NCI-H2029 (cell line): Measurements from ENCODE around the gene ATP5ME.
"Not testable (repeated sequence)": the region's sequence is repeated elsewhere in the genome, so short reads cannot be mapped to it uniquely, and the experiment has no call there.

Experiments used
- DNase-seq: peaks from one replicate; lab custom pipeline; 2025; lab: John Stamatoyannopoulos, UW

ATP5ME gene

DNA sequence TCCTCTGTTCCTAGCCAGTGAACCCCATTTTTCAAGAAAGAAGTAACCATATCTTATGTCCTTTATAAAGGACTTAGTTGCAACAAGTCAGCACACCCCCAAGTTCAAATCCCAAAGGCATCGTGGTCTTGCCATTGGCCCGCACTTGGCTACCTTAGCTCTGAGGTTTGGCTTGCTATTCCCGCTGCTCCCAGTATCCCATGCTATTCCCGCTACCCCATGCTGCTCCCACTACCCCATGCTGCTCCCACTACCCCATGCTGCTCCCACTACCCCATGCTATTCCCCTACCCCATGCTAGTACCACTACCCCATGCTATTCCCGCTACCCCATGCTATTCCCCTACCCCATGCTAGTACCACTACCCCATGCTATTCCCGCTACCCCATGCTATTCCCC, 5.9 kb downstream of the ATP5ME start:
- not testable (repeated sequence) for DNase-seq

DNA sequence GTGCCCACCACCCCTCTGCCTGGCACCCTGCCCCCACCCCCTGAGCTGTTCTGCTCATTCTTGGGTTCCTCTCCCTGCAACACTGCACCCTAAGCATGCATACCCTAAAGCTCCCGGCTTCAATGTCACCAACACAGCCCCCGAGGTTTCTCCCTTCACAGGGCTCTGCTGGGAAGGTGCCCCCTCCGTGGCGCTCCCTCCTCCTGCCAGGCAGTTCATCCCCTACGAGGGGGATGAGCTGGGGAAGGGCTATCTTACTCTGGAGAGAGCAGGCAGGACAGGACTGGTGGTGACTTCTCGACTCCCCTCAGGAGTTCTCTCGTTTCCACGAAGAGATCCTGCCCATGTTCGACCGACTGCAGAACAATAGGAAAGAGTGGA, 6.5 kb downstream of the ATP5ME start:
- DNase-seq, result no peak

DNA sequence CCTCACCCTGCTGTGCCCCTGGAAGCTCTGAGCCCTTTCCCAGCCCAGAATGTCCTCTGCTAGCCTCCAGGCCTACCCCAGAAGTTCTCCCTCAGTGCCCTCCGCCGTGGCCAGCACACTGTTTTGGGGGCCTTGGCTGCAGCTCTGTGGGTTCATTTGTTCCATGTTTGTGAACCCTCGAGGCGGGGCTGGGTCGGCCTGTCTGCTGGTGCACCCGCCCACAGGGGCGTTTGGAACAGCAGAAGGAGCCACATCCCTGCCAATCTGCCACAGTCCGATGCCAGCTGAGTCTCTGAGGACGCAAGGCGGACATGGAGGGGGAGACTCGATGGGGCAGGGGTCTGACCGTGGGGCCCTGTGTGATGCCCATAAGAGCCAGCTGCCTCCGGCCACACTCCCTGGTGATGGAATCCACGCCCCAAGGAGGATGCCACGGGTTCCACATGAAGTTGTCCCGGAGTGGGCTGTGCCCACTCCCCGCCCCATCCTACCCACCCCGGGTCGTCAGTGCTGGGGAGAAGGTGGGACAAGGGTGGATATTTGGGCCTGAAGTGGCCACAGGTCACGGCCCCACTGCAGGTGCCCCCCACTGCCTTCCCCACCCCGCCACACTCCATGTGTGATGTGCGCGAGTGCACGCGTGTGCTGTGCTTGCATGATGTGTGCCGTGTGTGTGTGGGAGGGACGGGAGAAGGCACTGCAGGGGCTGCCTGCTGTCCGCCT, 7.1 kb downstream of the ATP5ME start:
- no peak for DNase-seq

- no peak for DNase-seq
These were observed 7.7 kb downstream of the ATP5ME start for GRCh38 chr4:666436-666810.

- no peak for DNase-seq
These were observed 8.2 kb downstream of the ATP5ME start for GRCh38 chr4:665751-666435.

- no peak for DNase-seq
These were observed 8.7 kb downstream of the ATP5ME start for GRCh38 chr4:665381-665750.

DNA sequence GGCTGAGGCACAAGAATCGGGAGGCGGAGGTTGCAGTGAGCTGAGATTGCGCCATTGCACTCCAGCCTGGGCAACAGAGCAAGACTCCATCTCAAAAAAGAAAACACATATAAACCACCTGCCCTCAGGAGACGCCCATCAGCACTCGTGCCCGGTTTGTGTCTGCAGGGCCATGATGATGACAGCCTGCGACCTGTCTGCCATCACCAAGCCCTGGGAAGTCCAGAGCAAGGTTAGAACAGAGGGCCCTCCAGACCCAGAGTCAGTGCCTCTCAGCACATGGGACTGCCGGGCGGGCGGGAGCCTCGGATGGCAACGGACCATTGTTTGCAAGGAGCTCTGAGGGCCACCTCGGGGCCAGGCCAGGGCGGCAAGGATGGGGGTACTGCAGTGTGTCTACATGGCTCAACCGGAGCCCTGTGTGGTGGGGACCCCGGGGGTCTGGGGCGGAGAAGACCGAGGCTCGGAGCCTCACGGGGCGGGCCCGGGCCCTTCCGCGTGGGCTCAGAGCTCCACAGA, 9.3 kb downstream of the ATP5ME start:
- DNase-seq, result no peak

DNA sequence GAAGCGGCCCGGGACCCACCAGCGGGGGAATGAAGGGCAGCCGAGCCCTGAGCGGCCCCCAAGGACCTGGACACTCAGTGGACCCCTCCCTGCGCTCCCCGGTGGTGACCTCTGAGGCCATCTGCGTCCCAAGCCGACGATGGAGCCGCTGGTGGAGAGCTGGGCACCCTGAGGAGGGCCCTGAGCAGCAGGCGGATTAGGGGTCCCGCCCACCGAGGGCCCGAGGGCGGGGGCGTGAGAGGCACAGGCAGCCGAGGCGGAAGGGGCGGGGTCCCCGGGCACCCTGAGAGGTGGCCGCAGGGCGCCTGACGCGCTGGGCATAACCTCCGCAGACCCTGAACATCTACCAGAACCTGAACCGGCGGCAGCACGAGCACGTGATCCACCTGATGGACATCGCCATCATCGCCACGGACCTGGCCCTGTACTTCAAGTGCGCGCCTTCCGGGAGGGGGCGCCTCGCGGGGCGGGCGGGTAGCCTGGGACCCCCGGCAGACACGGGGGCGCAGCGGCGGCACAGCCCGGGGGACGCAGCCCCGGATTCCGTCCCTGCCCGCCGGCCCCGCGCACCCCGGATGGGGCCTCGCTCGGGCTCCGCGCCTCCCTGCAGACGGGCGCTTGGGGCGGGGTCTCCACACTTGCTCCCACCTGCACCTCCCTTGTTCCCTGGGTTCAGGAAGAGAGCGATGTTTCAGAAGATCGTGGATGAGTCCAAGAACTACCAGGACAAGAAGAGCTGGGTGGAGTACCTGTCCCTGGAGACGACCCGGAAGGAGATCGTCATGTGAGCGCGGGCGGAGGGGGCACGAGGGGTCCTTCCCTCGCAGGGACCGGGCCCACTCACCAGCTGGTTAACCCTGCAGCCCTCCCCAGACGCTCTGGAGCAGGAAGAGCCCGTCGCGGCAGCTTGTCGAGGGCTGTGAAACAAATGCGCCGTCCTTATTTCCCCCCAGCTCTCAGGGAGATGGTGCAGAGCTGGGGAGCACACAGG, 10.3 kb downstream of the ATP5ME start:
- DNase-seq, result no peak

DNA sequence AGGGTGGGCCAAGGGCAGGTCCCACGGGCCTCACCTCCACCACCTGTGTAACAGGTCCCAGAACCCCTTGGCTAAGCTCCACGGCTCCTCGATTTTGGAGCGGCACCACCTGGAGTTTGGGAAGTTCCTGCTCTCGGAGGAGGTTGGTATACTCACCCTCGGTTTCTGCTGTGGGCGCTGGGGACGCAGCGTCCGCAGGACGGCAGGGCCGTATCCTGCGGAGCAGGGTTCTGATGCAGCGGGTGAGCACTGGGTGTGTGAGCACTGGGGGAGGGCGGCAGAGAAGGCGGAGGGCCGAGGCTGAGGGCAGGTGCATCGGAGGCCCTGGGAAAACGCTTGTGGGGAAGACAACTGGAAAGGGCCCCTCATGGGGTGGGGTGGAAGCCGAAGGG, 11.0 kb downstream of the ATP5ME start:
- DNase-seq, result no peak

GRCh38 chr4:661881-662761, 12.0 kb downstream of the ATP5ME start:
- DNase-seq, result no peak

DNA sequence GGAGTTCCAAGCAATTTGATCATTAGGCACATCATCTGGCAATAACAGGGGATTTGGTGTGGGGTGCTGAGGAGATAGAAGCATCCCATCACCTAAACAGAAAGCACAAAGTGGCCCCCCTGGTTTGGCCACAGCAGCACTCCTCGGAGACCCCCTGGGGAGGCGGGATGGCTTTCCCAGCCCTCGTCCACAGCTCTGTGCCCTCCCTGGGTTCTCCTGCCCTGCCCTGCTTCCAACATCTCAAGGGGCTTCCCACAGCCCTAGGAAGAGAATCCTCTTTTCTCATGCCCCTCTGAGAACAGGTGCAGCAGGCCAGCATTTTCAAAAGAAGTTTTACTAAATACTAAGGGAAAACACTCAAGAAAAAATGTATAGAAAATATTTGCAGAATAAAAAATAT, 12.8 kb downstream of the ATP5ME start:
- no peak for DNase-seq

- no peak for DNase-seq
These were observed 13.7 kb downstream of the ATP5ME start for GRCh38 chr4:660401-660800.

GRCh38 chr4:659851-660250, 14.2 kb downstream of the ATP5ME start:
- no peak for DNase-seq

GRCh38 chr4:658681-659667, 15.1 kb downstream of the ATP5ME start:
- no peak for DNase-seq

GRCh38 chr4:657834-658667, 16.0 kb downstream of the ATP5ME start:
- no peak for DNase-seq

- DNase-seq, result no peak
These were observed 16.7 kb downstream of the ATP5ME start for GRCh38 chr4:657338-657833.

DNA sequence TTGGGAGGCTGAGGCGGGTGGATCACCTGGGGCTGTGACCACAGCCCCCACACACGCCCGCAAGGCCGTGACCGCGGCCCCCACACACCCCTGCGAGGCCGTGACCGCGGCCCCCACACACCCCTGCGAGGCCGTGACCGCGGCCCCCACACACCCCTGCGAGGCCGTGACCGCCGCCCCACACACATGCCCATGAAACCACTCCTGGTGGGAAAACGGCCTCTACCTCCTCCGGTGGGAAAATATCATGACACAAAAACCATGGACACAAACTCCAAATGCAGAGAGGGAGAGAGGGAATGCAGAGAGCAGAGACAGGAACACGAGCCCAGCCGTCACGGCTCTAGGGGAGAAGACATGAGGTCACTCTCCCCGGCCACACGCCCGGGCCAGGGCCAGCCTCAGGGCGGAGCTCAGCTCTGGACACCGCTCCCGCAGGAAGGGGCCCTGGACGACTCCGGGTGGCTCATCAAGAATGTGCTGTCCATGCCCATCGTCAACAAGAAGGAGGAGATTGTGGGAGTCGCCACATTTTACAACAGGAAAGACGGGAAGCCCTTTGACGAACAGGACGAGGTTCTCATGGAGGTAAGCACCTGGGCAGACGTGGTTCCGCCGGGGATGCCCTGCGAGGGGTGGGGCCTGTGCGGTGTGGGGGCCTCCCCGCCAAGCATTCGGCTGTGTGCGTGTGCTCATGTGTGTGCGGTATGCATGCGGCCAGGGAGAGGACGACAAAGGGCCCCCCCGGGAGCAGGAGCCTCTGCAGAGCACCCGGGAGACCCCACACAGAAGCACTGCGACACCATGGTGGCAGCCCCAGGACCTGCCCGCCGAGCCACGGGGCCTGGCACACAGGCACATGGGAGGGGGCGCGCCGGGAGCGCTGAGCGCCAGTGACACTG, 17.4 kb downstream of the ATP5ME start:
- no peak for DNase-seq
